ENCODE measurements around the gene UBP1.
"Not testable (repeated sequence)": the region's sequence is repeated elsewhere in the genome, so short reads cannot be mapped to it uniquely, and the experiment has no call there.

DNA sequence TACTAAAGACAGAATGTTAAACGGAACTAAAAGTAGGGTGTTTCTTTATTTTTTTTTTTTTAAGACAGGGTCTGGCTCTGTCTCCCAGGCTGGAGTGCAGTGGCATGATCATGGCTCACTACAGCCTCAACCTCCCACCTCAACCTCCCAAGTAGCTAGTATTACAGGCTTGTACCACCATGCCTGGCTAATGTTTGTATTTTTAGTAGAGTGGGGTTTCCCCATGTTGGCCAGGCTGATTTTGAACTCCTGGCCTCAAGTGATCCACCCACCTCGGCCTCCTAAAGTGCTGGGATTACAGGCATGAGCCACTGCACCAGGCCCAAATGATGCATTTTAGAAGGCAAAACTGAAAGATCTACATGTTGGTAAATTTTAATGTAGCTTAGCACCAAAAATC is 10.9 kb downstream of the UBP1 start:
- TF ChIP-seq, protein P1, sequence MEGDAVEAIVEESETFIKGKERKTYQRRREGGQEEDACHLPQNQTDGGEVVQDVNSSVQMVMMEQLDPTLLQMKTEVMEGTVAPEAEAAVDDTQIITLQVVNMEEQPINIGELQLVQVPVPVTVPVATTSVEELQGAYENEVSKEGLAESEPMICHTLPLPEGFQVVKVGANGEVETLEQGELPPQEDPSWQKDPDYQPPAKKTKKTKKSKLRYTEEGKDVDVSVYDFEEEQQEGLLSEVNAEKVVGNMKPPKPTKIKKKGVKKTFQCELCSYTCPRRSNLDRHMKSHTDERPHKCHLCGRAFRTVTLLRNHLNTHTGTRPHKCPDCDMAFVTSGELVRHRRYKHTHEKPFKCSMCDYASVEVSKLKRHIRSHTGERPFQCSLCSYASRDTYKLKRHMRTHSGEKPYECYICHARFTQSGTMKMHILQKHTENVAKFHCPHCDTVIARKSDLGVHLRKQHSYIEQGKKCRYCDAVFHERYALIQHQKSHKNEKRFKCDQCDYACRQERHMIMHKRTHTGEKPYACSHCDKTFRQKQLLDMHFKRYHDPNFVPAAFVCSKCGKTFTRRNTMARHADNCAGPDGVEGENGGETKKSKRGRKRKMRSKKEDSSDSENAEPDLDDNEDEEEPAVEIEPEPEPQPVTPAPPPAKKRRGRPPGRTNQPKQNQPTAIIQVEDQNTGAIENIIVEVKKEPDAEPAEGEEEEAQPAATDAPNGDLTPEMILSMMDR (IDR thresholded peaks at IDR 0.05): not testable (repeated sequence)
- not testable (repeated sequence) for TF ChIP-seq ZFX (IDR thresholded peaks at IDR 0.05; ENCODE audit: borderline replicate concordance)
